Measurements from ENCODE around the gene TRMT44.

DNA sequence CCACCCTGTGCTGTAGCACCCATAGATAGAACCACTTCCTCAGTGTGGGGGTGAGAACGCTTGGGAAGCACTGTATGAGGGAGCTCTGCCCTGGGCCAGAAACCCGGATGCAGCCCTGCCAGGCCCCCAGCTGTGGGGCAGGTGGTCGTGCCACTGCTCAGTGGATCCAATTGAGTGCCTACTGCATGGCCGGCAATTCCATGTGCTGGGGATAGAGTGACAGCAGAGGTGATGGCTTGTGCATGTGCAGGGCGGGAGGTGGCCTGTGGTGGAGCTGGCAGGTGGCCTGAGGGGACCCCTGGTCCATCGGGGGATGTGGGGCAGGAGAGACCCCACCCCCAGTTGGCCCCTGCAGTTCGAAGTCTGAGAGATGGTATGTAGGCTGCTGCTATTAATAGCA, 60.4 kb downstream of the TRMT44 start:
- TF ChIP-seq, protein P1, sequence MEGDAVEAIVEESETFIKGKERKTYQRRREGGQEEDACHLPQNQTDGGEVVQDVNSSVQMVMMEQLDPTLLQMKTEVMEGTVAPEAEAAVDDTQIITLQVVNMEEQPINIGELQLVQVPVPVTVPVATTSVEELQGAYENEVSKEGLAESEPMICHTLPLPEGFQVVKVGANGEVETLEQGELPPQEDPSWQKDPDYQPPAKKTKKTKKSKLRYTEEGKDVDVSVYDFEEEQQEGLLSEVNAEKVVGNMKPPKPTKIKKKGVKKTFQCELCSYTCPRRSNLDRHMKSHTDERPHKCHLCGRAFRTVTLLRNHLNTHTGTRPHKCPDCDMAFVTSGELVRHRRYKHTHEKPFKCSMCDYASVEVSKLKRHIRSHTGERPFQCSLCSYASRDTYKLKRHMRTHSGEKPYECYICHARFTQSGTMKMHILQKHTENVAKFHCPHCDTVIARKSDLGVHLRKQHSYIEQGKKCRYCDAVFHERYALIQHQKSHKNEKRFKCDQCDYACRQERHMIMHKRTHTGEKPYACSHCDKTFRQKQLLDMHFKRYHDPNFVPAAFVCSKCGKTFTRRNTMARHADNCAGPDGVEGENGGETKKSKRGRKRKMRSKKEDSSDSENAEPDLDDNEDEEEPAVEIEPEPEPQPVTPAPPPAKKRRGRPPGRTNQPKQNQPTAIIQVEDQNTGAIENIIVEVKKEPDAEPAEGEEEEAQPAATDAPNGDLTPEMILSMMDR (IDR thresholded peaks at IDR 0.05 in 2 of 3, conservative IDR thresholded peaks at IDR 0.05 in 1 of 3; ENCODE audit: borderline replicate concordance in 1 of 3, insufficient read depth in 1 of 3, low read depth in 2 of 3, low read length in 2 of 3) = no peak
- TF ChIP-seq SIN3A (IDR thresholded peaks at IDR 0.05; ENCODE audit: low read depth) (no peak), ZFX (IDR thresholded peaks at IDR 0.05) (no peak), POLR2AphosphoS5 (IDR thresholded peaks at IDR 0.05; ENCODE audit: low read depth, low read length) (no peak), SP1 (IDR thresholded peaks at IDR 0.05; ENCODE audit: low read depth) (no peak), POLR2A (IDR thresholded peaks at IDR 0.05; ENCODE audit: borderline replicate concordance, extremely low read depth, insufficient read depth, insufficient read length) (no peak), JUND (IDR thresholded peaks at IDR 0.05) (no peak)
- TF ChIP-seq, protein P2, sequence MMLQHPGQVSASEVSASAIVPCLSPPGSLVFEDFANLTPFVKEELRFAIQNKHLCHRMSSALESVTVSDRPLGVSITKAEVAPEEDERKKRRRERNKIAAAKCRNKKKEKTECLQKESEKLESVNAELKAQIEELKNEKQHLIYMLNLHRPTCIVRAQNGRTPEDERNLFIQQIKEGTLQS (IDR thresholded peaks at IDR 0.05) = no peak
